Renal cortical epithelial cell (primary cell): ENCODE results near the gene MNT. TPM values are rescaled to one million over a fixed set of nuclear protein-coding genes. Genes with fewer than 3 reads are reported as not detected.
A peak's percentile ranks its signal among the peaks of the same experiment; 100 is the strongest.

Experiments
- DNase-seq: peaks from one replicate; pipeline ENCODE4 v3.0.0-alpha.2; 2011; ENCODE audit warnings: low read depth
- total RNA-seq: library from RNA; depleted of rRNA; stranded (reverse); fragments of >200 nt; gene quantifications from 2 replicates; pipeline ENCODE4 v1.2.3, GENCODE V29; 2014

MNT gene
- total RNA-seq, 1 donor from 2014 or later: 9.8 TPM

DNA sequence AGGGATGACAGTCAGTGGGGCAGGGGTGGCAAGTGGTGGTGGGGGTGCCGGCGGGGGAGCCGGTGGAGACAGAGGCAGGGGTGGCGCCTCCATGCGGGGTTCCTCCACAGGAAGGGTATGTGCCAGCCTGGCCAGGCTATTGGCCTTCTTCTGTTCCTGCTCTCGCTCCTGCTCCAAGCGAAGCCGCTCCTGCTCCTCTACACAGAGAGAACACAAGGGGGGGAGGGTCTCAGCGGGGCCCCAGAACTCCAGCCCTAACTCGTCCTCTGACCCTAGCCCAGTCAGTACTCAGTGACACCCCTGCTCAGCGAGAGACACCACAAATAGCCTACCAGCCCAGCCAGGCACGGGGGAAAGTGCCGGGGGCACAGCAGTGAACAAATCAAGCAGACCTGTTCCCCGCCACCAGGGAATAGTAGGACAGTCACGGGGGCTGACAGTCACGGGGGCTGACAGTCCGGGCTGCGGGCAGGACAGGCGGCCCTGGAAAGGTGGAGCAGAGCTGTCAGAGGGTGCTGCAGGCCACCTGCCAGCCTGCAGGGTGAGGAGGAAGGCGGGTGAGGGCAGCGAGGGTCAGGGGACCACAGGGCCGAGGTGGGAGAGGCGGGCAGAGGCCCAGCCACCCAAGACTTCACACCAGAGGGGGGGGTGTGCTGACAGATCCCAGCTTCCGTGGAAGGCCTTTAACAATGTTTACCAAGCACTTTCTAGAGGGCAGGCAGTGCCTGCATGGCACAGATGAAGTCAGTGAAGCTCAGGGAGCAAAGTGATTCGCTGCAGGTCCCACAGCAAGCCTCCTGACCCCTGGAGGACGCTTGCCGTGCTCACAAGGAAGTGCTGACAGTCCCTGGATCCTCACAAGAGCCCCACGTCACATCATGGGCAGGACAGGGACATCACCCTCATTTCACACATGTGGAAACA, 5.3 kb downstream of the MNT start:
- peak; percentile 49 for DNase-seq

DNA sequence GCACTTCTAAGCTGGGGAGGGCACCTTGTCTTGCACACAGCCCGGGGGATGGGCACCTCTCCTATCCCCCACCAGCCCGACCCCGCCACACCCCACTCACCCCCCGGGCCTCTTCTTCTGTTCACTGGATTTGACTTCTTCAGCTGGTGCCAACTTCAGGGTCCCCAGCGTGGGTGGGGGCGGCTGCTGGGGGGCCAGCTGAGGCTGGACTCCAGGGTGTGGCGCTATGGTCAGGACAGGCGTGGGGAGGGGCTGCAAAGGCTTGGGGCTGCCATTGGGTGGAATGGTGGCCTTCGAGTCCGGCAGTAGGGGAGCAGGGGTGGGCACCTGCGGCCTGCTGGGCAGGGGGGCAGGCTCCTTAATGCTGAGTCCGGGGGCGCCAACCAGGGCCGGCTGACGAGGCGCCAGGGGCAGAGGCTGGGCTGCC, 6.1 kb downstream of the MNT start:
- no peak for DNase-seq

DNA sequence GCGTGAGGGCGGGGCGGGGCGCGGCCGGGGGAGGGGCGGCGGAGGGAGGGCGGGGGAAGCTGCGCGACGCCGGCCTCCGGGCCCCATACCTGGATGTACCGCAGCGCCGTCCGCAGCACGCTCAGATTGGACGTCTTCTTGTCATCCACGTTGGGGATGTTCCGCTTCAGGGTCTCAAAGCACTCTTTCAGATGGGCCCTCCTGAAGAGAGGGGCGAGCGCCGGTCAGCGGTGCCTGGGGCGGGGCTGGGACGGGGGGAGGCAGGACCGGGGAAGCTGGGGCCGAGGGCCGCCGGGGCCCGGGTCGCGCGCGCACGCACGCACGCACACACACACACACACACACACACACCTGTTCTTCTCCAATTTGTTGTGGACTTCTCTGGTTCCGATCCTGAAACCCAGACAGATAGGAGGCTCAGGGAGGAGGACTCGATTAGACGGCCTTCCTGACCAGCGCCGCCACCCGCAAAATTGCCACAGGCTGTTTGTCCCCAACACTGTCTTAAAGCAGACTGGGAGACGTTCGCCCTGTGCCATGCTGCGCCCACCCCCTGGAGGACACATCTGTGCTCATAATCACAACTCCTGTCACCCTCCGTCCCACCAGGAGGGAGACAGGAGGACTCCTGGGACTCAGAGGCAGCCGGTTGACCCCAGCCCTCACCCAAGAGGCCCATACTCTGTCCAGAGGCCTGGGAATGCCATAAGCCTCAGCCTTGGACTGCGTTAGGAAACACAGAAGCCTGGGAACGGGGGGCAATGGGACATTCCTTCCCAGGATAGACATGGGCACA, 6.7 kb downstream of the MNT start:
- no peak for DNase-seq

DNA sequence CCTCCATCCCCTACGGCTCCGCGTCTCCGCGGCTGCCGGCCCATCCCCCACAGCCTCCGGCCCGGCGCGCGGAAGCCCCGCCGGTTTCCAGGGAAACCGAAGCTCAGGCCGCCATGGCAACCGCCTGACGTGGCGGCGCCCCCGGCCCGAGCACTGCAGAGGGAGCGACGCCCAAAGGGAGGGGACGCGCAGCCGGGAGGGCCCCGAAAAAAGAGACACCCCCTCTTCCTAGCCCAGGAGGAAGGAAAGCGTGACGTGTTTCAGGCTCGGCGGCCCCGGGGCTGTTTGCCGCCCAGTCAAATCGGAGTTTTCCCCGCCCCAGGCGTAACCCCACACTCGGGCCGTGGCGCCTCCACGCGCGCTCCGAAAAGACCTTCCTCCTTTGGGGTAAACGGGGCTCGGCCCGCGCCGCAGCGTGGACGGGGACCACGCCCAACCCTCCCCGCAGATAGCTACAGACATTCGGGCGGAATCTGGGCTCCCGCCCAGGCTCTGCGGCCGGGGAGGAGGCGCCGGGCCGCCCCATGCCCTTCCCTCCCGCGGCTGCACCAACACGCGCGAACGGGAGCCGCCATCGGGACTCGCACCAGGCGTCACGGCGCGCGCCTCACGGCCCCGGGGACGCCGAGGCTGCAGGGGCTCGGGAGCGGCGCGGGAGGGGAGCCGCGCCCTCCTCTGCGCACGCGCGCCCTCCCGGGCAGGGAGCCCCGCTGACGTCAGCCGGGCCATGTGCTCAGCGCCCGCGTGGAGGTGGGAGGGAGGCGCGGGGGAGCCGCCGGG, 7.5 kb downstream of the MNT start:
- DNase-seq: peak; percentile 35

DNA sequence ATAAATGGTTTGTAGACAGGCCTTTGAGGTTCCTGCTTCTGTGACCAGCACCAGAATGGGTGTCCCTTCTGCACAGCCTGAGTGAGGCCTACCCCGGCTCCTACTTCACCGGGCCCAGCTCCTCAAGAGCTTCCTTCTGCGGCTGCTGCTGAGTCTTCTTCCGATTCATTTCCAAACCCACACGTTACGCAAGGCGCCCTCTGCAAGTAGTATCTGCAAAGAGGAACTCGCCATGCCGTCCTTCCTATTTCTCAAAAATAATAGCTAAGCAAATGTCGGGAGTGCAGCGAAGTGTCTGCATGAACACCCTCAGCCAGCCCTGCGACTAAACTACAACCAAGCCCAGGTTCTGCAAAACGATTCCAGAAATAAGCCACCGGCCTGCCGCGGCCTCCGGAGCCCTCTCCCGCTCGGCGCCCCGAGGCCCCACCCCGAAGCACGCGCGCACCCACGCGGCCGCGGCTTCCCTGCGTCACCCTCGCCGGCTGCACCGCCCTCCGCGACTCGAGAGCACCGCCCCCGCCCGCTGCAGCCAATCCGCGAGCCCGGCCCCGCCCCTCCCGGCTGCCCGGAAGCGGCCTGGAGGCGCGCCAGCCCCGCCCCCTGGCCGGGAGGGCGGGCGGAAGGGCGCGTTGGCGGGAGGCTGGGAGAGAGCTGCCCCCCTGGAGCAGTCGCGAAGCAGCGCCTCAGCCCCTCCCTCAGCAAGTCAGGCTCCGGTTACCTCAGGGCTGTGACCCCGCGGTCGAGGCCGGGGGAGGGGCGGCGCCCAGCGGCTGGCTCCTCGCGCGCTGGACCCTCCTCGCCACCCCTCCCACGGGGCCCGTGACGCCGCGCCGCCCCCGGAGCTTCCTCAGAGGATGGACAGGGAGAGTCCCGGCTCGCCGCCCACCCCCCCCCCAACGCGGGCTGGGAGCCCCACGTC, 8.3 kb downstream of the MNT start:
- peak; percentile 86 for DNase-seq

DNA sequence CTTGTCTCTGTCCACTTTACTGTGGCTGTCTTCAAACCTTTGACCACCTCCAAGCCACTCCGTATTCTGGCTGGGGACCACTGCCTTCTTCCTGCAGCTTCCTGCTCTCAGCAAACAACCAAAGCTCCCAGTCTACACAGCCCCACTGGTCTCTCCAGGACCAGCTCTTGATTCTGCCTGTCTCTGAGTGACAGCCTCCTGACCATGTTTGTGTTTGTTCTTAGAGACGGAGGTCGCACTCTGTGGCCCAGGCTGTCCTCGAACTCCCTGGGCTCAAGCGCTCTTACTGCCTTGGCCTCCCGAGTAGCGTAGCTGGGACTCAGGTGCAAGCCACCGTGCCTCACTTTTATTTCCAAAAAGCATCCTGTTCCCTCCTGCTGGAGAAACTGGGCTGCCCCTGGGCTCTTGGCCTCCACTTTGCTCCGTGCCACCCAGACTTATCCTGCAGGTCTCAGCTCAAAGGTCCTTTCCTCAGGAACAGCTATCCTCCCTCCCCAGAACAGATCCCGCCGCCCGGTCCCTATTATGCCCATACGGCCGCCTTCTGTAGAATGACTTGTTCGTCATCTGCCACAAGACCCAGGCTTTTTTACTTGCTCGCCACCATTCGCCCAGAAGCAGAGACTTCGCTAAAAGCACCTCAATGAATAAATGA, 9.1 kb downstream of the MNT start:
- no peak for DNase-seq

DNA sequence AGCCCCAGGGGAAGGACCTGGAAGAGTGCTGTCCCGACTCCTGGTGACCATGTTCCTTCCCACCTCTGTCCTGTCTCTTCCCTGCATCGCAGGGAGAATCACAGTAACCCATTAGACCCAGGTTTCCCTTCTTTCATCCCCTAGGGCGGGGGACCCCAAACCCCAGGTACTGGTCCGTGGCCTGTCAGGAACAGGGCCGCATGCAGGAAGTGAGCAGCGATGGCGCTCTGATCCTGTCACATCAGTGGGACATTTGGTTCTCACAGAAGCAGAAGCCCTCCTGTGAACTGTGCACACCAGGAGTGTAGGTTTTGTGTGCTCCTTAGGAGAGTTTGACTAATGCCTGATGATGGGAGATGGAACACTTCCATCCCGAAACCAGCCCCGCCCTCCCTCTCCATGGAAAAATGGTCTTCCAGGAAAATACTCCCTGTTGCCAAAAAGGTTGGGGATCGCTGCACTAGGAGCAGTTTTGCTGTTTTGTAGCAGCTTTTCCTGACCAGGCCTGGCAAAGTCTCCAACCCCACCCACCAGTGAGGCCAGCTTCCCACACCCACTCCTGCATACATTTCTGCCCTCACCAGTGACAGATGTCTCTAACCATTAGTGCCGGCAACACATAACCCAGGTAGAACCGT, 10.5 kb downstream of the MNT start:
- DNase-seq: no peak

DNA sequence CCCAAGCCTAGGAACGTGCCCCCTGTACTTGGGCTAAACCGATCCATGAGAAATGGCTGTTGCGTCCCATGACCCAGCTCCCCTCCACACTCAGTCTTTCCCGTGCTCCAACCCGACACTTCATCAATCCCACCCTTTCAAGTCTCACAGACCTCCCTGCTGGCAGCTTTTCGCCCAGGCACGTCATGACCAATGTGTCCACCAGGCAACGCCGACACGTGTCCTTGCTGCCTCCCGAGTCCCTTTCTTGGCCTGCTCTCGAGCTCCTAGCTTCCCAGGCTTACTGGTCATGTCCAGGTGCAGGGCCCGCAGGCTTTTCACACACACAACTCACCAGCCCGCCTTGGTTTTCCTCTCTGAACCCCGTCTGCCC, 12.2 kb downstream of the MNT start:
- DNase-seq: no peak

DNA sequence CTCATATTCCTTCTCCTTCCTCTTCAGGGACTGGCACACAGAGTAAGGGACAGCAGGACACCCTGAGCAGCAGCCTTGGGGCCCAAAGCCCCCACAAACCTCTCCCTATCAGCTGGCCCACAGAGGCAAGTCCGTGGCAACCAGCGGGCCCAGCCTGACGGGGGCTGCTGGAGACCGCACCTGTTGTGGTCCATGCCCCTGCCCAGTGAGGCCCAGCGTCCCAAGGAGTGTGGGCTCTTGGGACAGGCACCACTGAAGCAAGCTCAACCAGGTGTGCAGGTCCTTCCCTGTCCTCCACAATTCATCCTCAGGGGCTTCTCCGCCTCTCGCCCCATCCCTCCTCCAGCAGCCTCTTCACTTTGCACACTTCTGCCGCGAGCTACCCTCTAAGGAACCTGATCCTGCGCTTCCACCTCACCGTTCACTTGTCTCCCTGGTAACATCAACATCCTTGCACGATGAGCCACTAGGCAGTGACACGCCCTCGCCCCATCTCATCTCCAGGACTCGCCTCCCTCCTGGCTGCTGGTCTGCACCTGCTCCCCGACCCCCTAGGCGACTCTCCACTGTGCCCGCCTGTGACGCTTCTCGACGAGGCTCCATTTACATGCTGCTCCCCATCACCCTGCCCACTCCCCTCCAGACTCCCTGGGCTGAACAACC, 12.7 kb downstream of the MNT start:
- no peak for DNase-seq

DNA sequence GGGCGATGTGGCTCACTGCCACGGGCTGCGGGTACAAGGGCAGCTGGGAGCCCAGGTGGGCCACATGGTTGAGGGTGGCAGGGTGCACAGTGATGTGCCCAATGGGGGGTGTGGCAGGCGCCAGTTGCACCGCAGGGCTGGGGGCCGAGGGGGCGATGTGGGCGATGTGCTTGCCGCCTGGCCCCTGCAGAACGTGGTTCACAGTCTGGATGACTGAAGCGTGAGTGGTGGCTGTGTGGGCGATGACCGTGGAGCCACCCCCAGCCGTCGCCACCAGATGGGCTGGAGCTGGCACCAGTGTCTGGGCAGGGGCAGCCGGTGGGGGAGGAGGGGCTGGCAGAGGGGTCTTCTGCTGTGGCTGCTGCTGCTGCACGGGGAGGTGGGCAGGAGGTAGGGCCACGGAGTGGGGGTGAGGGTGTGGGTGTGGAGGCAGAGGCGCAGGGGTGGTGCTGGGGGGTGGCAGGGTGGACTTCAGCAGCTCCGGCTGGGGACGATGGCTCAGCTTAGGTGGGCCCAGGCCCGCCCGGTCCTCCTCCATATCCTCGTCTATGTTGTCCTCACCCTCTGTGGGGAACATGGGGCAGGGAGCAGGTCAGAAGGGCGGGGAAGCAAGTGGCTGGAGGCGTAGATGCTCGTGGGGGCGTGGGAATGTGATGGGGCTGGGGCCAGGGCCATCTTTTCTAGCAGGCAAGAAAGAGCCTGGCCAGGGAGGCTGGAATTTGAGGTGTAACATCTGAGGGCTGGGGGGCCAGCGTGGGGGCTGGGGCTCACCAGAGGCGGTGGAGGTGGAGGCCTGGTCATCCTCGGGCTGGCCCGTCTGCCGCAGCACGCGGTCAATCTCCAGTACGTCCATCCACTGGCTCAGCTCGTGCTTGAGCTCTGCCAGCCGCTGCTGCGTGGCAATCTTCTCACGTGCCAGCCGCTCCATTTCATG, 13.5 kb downstream of the MNT start:
- DNase-seq: no peak

DNA sequence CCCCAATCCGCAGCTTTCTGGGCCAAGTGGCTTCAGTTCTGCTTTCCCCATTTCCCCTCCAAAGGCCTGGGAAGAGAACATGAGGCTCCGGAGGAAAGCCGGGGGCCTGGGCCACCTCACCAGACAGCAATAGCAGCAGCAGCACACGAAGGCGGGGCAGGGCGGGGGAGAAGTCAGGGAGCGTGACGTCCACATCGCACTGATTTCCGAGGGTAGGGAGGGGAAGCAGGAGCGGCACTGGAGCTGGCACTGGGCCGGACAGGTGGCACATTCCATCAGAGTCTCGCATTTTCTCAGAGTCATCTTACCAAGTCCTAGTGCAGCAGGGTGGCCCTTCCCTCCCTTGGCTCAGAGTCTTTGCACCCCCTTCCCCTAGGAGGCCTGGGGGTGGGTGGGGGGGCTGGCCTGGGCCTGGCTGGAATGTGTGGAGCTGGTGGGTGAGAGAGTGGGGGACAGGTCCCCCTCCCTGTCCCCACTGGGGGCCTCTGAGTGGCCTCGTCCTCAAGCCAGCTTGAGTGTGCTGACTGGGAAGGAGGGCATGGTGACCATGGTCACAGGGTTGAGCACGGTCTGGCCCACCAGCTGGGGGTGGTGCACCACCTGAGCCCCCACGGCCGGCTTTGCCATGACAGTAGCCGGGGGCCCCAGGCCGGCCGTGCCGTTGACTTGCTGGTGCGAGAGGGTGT, 14.3 kb downstream of the MNT start:
- DNase-seq: peak; percentile 50

DNA sequence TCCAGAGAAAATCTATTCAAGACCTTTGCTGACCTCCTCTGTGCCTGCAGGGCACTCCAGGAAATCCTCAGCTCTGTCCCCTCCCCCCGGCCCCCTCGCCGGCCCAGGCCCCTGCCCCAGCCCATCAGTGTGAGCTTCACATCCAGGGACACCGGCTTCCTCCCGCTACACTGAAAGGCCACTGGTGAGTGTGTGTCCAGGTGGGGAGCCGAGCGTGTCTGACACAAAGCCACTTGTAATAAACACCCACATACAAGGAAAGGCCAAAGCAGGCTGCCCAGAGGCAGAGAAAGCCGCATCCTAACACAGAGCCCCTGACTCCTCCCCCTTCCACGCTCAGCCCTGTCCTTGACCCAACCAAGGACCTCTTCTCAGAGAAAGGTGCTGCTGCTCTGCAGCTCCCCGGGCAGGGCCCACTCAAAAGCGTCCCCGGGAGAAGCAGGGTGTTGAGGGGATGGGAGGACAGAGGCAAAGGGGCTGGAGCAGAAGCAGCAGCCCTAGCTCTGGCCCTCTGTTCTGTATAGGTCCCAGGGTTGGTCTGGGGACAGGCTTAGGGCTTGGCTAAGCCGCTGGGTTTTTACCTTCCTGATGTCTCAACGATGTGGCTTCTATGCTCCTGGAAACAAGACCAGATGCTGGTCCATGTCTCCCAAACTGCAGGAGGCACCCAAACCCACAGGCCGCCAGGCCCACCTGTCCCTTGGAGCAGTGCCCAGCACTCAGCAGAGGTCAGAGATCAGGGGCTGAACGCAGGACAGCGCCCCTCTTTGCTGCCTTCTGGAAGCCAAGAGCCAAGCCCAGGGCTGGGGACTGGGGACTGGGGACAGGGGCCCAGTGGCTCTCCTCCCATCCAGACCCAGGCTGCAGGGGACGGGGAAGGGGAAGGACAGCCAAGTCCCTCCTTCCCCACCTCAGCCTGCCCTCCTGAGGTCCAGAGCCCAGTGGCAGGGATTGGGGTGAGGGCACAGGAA, 15.3 kb downstream of the MNT start:
- DNase-seq: no peak

DNA sequence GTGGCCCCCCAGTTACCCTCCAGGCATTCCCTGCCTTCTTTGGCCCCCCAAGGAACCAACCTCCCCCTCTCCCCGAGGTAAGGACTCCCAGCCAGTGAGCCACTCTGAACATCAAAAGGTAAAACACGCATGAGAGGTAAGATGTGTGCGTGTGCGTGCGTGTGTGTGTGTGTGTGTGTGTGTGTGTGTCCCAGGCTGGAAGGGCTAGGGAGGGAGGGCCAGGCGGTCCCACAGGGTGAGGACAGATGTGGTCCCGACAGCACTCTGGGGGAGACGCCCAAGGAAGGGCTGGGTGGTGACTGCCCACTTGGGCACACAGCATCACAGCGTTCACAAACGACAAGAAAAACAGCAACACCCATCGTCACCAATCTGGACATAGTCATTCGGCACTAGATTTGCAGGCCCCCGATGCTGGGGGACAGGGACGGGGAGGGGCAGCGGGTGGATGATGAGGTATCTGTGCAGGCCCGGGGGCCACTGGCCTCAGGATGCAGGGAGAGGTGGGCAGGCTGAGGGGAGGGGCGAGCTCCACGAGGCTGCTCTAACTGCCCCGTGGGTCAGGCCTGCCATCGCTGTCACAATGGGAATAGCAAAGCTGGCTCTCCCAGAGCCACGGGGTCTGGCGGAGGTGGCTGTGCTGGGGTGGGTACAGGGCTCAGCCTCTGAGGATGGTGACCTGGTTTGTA, 16.3 kb downstream of the MNT start:
- DNase-seq: no peak

DNA sequence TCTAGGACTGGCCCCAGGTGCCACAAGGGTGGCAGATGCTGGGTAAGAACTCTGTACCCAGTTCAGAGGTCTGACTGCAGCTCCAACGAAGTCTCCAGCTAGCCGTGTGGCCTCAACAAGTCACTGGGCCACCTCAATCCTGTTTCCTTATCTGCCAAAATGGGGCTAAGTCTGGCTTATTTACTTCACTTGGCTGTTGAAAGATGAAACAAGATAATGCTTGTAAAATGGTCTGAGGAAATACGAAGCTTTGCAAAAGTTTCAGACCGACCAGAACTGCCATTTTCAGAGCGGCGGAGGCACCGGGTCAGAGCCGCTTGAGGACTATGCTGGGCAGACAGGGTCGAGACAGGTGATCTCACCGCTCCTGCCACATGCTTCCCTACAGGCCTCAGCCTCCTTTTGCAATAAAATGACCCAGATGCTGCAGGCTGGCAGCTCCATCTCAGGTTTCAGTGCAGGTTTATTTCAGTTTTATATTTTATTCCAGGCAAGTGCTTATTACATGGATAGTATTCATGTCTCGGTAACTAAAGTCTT, 17.2 kb downstream of the MNT start:
- DNase-seq: no peak

DNA sequence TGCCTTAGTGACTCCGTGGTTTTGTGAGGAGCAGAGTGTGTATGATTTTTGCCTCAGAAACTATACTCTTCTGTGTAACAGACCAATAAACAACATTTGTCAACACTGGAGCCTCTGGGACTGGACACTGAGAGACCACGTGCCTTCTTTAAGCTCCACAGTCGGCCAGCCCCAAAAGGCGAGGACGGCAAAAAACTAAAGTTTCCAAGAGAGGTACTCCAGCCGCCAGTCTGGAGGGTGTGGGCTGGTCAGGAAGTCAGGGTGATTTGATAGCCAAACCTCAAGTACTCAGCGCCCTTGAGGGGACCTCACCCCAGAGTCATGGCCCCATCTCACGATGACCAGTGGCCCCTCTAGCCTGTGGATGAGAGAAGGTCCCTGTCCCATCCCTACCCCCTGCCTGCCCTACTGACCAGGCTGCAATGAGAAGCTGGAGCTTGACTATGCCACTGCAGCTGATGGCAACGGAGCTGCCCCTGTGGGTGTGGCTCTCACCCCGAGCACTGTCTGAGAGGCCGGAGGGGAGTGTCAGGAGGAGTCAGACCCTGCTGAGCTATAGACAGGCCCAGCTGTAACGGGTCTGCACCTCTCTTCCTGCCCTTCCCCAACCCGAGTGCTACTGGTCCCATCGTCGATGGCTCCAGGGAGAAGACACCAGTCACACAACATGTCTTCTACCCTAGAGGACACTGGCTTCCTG, 19.8 kb downstream of the MNT start:
- no peak for DNase-seq
